GM12872 (cell line): Measurements from ENCODE around the gene CACNA2D1.

Source experiments
- CTCF ChIP-seq: IDR thresholded peaks from 3 replicates; pipeline ENCODE4 v1.5.1; 2011; ENCODE audit warnings: low read depth, mild to moderate bottlenecking, low read length, moderate library complexity; ENCODE audit not compliant: insufficient read depth

Gene CACNA2D1

GRCh38 chr7:82166260-82167015 is 277.1 kb downstream of the CACNA2D1 start:
- TF ChIP-seq CTCF = no peak

GRCh38 chr7:82164813-82165212 is 278.8 kb downstream of the CACNA2D1 start:
- no peak for TF ChIP-seq CTCF

GRCh38 chr7:82164410-82164809 is 279.2 kb downstream of the CACNA2D1 start:
- TF ChIP-seq CTCF = no peak

- no peak for TF ChIP-seq CTCF
Observed at GRCh38 chr7:82163586-82163985, 280.0 kb downstream of the CACNA2D1 start.

GRCh38 chr7:82162289-82162688 is 281.3 kb downstream of the CACNA2D1 start:
- no peak for TF ChIP-seq CTCF

GRCh38 chr7:82158327-82158726 is 285.2 kb downstream of the CACNA2D1 start:
- no peak for TF ChIP-seq CTCF

- TF ChIP-seq CTCF = no peak
Observed at GRCh38 chr7:82156893-82157292, 286.7 kb downstream of the CACNA2D1 start.

- TF ChIP-seq CTCF = no peak
Observed at GRCh38 chr7:82156168-82156567, 287.4 kb downstream of the CACNA2D1 start.
